GM11168 (cell line): ENCODE measurements around the gene GPR142.

Experiments used
- in situ Hi-C: fragments of 300-500 bp; cut with MboI; formaldehyde crosslinking; loops from one replicate; pipeline ENCODE4 v1.12.0; 2022; ENCODE audit warnings: low sequenced_read_pairs; ENCODE audit not compliant: unreplicated experiment

GPR142 gene

GRCh38 chr17:74362810-74363498, 4.4 kb upstream of the GPR142 start:
- in situ Hi-C loops = no loop called here

GRCh38 chr17:74368341-74369081, 1.2 kb downstream of the GPR142 start:
- in situ Hi-C loops = no loop called here

DNA sequence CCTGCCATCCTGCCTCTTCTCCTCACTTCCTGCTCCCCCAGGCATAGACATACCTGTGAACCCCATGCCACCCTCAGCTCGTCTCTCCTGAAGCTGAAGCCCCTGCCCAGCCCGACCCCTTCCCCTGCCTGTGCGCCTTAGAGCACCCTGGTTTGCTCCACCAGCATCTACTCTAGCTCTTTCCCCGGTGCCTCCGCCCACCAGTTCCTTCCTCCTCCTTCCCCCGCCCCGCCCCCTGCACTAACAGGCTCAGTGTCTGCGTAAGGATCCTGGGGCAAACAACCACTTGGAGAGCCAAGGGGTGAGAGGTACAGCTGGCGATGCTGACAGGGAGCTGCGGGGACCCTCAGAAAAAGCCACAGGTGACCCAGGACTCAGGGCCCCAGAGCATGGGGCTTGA, 1.9 kb downstream of the GPR142 start:
- in situ Hi-C loops = no loop called here

- in situ Hi-C loops = no loop called here
Measured at GRCh38 chr17:74369665-74370490, 2.6 kb downstream of the GPR142 start.

- in situ Hi-C loops = no loop called here
Measured at GRCh38 chr17:74371653-74372147, 4.4 kb downstream of the GPR142 start.

DNA sequence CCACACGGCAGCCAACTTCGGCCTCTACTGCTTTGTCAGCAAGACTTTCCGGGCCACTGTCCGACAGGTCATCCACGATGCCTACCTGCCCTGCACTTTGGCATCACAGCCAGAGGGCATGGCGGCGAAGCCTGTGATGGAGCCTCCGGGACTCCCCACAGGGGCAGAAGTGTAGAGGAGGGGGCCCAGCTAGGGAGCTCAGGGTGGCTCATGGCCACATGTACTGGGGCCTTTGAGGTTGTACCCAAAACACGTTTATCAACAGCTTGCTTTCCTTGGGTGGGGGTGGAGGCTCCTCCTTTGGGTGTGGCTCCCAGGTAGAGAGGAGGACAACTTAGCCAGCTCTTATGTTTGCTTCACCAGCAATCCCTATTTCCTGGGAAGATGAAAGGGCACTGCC, 5.1 kb downstream of the GPR142 start:
- in situ Hi-C loops = no loop called here

DNA sequence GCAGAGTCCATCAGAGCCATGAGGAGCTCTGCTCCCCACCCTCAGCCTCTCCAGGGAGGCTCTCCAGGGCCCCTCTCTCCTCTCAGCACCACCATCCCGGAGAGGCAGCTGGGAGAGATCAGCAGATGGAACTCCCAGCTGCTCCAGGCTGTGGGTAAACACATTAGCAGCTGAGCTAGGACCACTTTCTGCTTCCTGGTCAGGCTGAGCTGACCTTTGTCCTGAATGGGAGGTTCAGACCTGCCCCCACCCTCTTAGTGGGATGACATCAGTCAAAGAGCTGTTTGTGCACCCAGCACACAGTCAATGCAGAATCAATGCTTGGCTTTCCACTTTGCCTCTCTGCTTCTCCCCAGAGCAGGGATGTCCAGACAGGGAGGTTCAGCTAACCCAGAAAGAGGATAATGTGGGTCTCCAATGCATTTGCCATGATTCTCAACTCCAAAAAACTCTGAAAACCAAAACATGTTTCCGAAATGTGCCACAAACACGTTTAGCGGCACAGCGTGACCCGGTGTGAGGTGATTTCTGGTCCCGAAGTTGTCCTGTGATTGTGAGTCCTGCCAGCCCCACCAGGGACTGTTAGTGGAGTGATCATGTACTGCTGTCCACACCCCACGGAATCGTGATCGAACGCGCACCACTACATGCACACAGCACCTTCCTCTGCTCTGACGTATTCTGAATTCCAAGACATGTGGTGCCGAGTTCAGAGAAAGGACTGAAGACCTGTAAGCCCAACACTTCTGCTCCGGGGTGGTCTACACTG, 6.7 kb downstream of the GPR142 start:
- in situ Hi-C loops = no loop called here

DNA sequence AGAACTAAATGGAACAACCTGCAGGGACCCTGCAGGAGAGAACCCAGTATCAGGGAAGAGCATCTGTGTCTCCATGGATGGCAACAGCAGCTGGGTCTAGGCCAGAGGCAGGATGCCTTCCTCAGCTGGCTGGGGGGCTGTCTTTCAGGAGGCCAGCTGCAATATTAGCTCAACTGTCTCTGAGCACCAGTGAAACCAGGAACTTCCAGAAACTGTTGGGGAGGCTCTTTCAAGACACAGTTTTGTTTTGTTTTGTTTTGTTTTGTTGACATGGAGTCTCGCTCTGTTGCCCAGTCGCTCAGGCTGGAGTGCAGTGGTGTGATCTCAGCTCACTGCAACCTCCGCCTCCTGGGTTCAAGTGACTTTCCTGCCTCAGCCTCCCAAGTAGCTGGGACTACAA, 7.6 kb downstream of the GPR142 start:
- in situ Hi-C loops = no loop called here

DNA sequence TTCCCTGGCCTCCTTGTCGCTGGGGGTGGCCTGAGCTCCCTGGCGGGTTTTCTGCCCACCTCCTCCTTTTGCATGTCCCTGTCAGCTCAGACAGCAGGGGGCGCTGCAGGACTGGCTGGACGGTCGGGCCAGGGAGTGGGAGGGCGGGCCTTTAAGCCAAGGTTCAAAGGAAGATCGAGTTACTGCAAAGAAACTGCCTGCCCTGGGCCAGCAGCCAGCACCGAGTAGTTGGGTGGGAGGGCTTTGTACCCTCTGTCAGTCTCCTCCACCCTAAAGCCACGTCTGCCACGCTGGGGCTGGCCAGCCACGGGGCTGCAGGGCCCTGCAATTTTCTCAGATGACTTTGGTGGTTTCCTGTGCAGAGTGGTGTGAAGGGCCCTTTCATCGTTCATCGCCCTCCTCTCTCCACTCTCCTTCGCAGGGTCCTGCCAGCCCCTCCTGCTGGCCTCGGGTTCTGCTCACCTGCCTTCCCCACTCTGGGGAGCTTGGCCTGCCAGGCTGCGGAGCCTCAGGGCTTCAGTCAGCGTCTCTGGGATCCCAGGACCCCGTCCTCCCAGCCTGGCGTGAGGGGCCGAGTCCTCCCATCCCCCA, 12.3 kb downstream of the GPR142 start:
- in situ Hi-C loops = loop anchor here (5.0 kb wide), 1 partner anchor 73 kb away; no protein-coding TSS in a partner anchor

GRCh38 chr17:74380086-74380958, 13.0 kb downstream of the GPR142 start:
- in situ Hi-C loops = loop anchor here (5.0 kb wide), 1 partner anchor 72 kb away; no protein-coding TSS in a partner anchor

GRCh38 chr17:74380959-74381808, 13.9 kb downstream of the GPR142 start:
- in situ Hi-C loops = loop anchor here (5.0 kb wide), 1 partner anchor 71 kb away; no protein-coding TSS in a partner anchor

DNA sequence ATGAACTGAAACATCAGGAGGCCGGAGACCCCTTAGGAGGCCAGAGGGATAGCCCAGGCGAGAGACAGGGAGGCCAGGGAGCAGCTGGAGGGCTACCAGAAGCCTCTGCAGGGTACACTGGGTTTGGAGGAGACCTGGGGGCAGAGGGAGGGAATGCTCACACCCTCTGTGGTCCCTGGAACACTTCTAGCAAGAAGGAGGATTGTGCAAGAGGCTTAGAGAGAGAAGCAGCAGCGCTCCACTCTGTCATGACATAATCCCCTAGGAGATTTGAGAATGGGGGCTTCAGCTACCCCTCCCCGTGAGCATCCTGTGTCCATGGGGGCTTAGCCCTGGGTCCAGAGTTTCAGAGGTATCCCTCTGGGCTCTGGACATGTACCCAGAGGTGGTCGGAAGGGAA, 15.8 kb downstream of the GPR142 start:
- in situ Hi-C loops = loop anchor here (5.0 kb wide), 1 partner anchor 69 kb away; no protein-coding TSS in a partner anchor

DNA sequence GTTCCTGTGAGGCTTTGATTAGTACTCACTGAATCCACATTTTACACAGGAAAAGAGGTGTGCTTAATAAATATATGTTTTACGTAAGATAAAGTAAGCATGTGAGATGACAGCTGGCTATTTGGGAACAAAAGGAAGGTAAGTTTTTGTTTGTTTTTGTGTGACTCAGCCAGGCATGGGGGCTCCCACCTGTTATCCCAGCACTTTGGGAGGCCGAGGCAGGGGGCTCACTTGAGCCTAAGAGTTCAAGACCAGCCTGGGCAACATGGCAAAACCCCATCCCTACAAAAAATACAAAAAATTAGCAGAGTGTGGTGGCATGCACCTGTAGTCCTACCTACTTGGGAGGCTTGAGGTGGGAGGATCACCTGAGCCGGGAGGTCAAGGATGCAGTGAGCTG, 17.9 kb downstream of the GPR142 start:
- in situ Hi-C loops = no loop called here

DNA sequence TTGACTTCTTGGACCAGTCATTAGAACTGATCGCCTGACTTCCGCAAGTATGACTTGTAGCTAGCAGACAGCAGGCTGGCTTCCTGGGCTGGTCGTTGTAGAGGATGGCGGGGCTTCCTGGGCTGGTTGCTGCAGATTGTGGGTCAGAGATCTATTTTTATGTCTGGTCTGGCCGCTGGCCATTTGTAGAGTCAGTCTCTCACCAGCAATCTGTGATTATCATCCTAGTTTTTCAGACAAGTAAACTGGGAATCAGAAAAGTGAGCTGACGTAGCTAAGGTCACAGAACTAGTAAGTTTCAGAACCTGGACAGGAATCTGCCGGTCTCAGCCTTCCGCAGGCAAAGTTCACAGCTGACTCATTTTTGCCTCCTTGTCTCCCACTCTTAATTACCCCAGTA, 19.1 kb downstream of the GPR142 start:
- in situ Hi-C loops = no loop called here

- in situ Hi-C loops = no loop called here
Measured at GRCh38 chr17:74387365-74388218, 20.3 kb downstream of the GPR142 start.

DNA sequence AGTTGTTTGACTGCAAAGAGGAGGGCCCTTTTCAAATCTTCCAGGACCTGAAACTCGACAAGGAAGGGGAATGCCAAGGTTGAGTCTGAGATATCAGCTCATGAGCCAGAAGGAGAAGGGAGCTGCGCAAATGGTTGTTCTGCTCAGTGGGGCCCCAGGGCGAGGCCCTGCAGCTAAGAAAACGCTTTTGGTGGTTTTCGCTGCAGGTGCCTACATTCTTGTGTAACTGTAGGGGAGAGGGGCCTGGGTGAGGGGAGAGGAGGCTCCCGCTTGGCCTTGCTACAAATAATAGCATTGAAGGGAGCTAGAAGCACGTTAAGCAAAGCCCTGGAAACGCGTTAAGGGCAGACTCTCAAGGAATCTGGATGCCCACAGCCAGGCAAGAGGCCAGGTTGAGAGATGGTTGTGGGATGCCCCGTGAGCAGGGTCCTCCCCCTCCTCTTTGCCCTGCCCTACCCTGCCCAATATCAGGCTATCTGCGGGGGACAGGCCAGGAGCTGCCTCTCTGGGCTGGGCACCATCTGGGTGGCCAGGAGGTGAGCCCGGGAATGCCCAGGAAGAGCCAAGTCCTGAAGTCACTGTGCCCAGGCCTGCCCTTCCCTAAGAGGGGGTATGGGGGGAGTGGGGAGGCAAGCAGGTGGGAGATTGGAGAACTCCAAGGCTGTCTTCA, 21.9 kb downstream of the GPR142 start:
- in situ Hi-C loops = no loop called here
